ENCODE measurements around the gene TCP1. TPM values are rescaled to one million over a fixed set of nuclear protein-coding genes. Genes with fewer than 3 reads are reported as not detected.

The TCP1 gene
- total and polyA plus RNA-seq, 2 of the 13 experiments (the other 11 are each of a cell fraction or from before 2014, with no cell fraction given): 116 to 553 TPM

DNA sequence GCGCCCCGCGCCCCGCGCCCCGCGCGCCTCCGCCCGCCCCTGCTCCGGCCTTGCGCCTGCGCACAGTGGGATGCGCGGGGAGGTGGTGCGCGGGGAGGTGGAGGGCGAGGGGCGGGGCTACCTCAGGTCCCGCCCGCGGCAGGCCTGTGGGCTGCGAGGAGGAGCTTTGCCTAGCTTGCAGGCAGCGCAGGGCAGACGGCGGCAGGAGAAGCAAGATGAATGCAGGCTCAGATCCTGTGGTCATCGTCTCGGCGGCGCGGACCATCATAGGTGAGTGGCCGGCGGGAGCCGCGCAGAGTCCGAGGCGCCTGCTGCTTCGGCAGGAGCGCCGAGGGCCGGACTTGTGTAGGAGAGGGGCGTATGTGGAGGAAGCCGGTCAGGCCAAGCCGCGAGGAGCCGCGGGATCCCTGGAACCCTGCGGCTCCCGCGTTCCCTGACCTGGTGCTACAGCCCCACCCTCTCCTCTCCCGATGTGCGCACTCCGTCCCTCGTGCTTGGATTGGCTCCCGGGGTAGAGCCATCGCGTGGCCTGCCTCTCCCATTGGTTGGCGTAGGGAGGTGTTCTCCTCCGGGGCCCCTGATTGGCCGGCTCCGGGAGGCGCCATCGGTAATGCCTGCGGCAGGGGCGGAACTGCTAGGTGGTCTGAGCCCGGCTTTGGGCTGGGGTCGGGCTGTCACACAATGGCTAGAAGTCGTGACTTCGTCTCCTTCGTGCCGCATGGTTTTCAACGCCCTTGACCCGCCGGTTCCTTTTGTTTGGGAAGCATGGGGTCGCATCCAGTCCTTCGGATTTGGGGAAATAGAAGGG, 27.3 kb downstream of the TCP1 start, which contains the start of gene ACAT2 (continued):
- TF ChIP-seq SP140L (CRISPR knock-in tag; IDR thresholded peaks at IDR 0.05; ENCODE audit: borderline replicate concordance) (no peak; the same call in 1 of the 2 replicates), KDM6A (CRISPR knock-in tag; IDR thresholded peaks at IDR 0.05; ENCODE audit: low read depth) (no peak), PATZ1 (CRISPR knock-in tag; IDR thresholded peaks at IDR 0.05) (peak; percentile 52), ISX (CRISPR knock-in tag; conservative IDR thresholded peaks at IDR 0.05) (peak; percentile 80), PRMT3 (CRISPR knock-in tag; IDR thresholded peaks at IDR 0.05; ENCODE audit: borderline replicate concordance, low read depth) (peak; percentile 91; the same call in 1 of the 2 replicates), KLF13 (CRISPR knock-in tag; IDR thresholded peaks at IDR 0.05) (no peak), ZSCAN9 (CRISPR knock-in tag; IDR thresholded peaks at IDR 0.05; ENCODE audit: borderline replicate concordance) (peak; percentile 86; the same call in 1 of the 2 replicates), ZNF749 (CRISPR knock-in tag; IDR thresholded peaks at IDR 0.05; ENCODE audit: borderline replicate concordance) (no peak), THAP7 (CRISPR knock-in tag; IDR thresholded peaks at IDR 0.05) (peak; percentile 94; the same call in 1 of the 2 replicates), ZNF550 (CRISPR knock-in tag; IDR thresholded peaks at IDR 0.05; ENCODE audit: borderline replicate concordance) (no peak), ETV6 (CRISPR knock-in tag; conservative IDR thresholded peaks at IDR 0.05) (peak; percentile 59; the same call in 1 of the 2 replicates), ATF7-NPFF (CRISPR knock-in tag; IDR thresholded peaks at IDR 0.05; ENCODE audit: low read depth) (peak; percentile 83), FIP1L1 (IDR thresholded peaks at IDR 0.05; ENCODE audit: borderline replicate concordance, insufficient read depth, low read depth, low read length) (no peak), RXRB (CRISPR knock-in tag; IDR thresholded peaks at IDR 0.05; ENCODE audit: borderline replicate concordance) (peak; percentile 56), ZNF274 (CRISPR knock-in tag; IDR thresholded peaks at IDR 0.05) (peak; percentile 90), ARNT2 (CRISPR knock-in tag; IDR thresholded peaks at IDR 0.05; ENCODE audit: low read depth) (peak; percentile 55), CC2D1A (CRISPR knock-in tag; IDR thresholded peaks at IDR 0.05) (0 out of 2 replicates have a peak, but pooled peaks have one; percentile 80), ZKSCAN8 (CRISPR knock-in tag; IDR thresholded peaks at IDR 0.05; ENCODE audit: borderline replicate concordance) (peak; percentile 71; the same call in 1 of the 2 replicates), EP300 (IDR thresholded peaks at IDR 0.05; ENCODE audit: low read depth in 2 of 2, low read length in 2 of 2) (peak in 1 of 2 experiments; percentile 31; a peak in 2 of 4 replicates), EP300 (CRISPR knock-in tag; IDR thresholded peaks at IDR 0.05; ENCODE audit: borderline replicate concordance) (0 out of 2 replicates have a peak, but pooled peaks have one; percentile 43), ZNF768 (CRISPR knock-in tag; IDR thresholded peaks at IDR 0.05) (peak; percentile 78), TCF7L2 (IDR thresholded peaks at IDR 0.05; ENCODE audit: low read depth, low read length) (no peak), ARID2 (CRISPR knock-in tag; IDR thresholded peaks at IDR 0.05; ENCODE audit: borderline replicate concordance) (peak; percentile 97), ZKSCAN5 (CRISPR knock-in tag; IDR thresholded peaks at IDR 0.05) (no peak; the same call in 1 of the 2 replicates), CCDC6 (CRISPR knock-in tag; IDR thresholded peaks at IDR 0.05) (peak; percentile 95), GTF2F1 (IDR thresholded peaks at IDR 0.05; ENCODE audit: low read length) (no peak), JARID2 (CRISPR knock-in tag; IDR thresholded peaks at IDR 0.05; ENCODE audit: insufficient replicate concordance) (peak; percentile 62)
- TF ChIP-seq, protein P1, sequence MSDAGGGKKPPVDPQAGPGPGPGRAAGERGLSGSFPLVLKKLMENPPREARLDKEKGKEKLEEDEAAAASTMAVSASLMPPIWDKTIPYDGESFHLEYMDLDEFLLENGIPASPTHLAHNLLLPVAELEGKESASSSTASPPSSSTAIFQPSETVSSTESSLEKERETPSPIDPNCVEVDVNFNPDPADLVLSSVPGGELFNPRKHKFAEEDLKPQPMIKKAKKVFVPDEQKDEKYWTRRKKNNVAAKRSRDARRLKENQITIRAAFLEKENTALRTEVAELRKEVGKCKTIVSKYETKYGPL (CRISPR knock-in tag; IDR thresholded peaks at IDR 0.05): no peak; the same call in 1 of the 2 replicates

Data from HepG2 (cell line).